Measurements from ENCODE around the gene RNF146. TPM values are rescaled to one million over a fixed set of nuclear protein-coding genes. Genes with fewer than 3 reads are reported as not detected.

The RNF146 gene
- total and polyA plus RNA-seq, 9 of the 15 experiments (the other 6 are each of a cell fraction or from before 2014, with no cell fraction given): 8.4 to 30.5 (median 17.5) TPM

DNA sequence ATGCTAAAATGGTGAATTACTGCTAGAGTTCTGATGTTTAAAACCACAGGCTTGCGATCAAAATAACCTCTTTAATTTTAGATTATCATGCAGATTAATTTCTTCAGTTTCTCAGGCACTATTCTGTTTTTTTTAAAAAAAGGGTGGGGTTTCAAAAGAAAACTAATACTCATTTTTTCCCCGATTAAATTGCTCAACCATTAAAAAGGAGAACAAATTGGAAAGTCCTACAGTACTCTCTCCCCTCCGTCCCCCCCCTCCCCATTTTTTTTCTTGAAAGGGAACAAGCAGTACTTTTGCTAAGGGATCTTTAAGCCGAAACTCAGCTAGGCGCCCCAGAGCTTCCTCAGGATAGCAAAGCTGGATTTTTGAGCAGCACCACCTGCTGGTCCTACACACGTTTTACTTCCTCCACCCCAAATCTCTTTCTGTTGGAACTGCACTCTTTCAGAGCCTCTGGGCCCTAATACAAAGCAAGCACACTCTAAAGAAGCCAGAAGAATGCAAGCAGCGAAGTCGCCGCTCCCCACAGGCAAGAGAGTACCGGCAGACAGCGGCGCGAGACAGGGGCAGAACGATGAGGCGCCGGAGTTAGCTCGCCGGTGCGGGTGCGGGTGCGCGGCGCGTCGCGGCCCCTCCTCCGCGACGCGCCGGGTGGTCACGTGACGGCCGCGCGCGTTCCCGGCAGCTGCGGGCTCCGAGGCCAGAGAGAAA, at the start of gene RNF146 (continued):
- TF ChIP-seq, protein P1, sequence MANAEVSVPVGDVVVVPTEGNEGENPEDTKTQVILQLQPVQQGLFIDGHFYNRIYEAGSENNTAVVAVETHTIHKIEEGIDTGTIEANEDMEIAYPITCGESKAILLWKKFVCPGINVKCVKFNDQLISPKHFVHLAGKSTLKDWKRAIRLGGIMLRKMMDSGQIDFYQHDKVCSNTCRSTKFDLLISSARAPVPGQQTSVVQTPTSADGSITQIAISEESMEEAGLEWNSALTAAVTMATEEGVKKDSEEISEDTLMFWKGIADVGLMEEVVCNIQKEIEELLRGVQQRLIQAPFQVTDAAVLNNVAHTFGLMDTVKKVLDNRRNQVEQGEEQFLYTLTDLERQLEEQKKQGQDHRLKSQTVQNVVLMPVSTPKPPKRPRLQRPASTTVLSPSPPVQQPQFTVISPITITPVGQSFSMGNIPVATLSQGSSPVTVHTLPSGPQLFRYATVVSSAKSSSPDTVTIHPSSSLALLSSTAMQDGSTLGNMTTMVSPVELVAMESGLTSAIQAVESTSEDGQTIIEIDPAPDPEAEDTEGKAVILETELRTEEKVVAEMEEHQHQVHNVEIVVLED (CRISPR knock-in tag; IDR thresholded peaks at IDR 0.05): peak; percentile 92
- TF ChIP-seq, protein P2, sequence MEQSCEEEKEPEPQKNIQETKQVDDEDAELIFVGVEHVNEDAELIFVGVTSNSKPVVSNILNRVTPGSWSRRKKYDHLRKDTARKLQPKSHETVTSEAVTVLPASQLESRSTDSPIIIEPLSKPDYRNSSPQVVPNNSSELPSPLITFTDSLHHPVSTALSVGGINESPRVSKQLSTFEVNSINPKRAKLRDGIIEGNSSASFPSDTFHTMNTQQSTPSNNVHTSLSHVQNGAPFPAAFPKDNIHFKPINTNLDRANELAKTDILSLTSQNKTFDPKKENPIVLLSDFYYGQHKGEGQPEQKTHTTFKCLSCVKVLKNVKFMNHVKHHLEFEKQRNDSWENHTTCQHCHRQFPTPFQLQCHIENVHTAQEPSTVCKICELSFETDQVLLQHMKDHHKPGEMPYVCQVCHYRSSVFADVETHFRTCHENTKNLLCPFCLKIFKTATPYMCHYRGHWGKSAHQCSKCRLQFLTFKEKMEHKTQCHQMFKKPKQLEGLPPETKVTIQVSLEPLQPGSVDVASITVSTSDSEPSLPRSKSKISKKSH (CRISPR knock-in tag; IDR thresholded peaks at IDR 0.05): no peak
- TF ChIP-seq, protein P3, sequence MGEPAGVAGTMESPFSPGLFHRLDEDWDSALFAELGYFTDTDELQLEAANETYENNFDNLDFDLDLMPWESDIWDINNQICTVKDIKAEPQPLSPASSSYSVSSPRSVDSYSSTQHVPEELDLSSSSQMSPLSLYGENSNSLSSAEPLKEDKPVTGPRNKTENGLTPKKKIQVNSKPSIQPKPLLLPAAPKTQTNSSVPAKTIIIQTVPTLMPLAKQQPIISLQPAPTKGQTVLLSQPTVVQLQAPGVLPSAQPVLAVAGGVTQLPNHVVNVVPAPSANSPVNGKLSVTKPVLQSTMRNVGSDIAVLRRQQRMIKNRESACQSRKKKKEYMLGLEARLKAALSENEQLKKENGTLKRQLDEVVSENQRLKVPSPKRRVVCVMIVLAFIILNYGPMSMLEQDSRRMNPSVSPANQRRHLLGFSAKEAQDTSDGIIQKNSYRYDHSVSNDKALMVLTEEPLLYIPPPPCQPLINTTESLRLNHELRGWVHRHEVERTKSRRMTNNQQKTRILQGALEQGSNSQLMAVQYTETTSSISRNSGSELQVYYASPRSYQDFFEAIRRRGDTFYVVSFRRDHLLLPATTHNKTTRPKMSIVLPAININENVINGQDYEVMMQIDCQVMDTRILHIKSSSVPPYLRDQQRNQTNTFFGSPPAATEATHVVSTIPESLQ (CRISPR knock-in tag; IDR thresholded peaks at IDR 0.05): no peak; the same call in 1 of the 2 replicates
- TF ChIP-seq NR3C1 (CRISPR knock-in tag; IDR thresholded peaks at IDR 0.05) (no peak), HIVEP1 (CRISPR knock-in tag; IDR thresholded peaks at IDR 0.05) (no peak), ZNF324 (CRISPR knock-in tag; IDR thresholded peaks at IDR 0.05) (no peak), ZNF316 (IDR thresholded peaks at IDR 0.05) (no peak), PTTG1 (tag; IDR thresholded peaks at IDR 0.05; ENCODE audit: low read depth) (no peak), KAT2B (IDR thresholded peaks at IDR 0.05; ENCODE audit: low read depth, low read length) (no peak), ZNF75A (CRISPR knock-in tag; IDR thresholded peaks at IDR 0.05) (no peak), ELF4 (CRISPR knock-in tag; IDR thresholded peaks at IDR 0.05) (no peak), TEAD2 (tag; IDR thresholded peaks at IDR 0.05) (no peak)
- TF ChIP-seq, protein P4, sequence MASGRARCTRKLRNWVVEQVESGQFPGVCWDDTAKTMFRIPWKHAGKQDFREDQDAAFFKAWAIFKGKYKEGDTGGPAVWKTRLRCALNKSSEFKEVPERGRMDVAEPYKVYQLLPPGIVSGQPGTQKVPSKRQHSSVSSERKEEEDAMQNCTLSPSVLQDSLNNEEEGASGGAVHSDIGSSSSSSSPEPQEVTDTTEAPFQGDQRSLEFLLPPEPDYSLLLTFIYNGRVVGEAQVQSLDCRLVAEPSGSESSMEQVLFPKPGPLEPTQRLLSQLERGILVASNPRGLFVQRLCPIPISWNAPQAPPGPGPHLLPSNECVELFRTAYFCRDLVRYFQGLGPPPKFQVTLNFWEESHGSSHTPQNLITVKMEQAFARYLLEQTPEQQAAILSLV (tag; IDR thresholded peaks at IDR 0.05): no peak
- TF ChIP-seq, protein P5, sequence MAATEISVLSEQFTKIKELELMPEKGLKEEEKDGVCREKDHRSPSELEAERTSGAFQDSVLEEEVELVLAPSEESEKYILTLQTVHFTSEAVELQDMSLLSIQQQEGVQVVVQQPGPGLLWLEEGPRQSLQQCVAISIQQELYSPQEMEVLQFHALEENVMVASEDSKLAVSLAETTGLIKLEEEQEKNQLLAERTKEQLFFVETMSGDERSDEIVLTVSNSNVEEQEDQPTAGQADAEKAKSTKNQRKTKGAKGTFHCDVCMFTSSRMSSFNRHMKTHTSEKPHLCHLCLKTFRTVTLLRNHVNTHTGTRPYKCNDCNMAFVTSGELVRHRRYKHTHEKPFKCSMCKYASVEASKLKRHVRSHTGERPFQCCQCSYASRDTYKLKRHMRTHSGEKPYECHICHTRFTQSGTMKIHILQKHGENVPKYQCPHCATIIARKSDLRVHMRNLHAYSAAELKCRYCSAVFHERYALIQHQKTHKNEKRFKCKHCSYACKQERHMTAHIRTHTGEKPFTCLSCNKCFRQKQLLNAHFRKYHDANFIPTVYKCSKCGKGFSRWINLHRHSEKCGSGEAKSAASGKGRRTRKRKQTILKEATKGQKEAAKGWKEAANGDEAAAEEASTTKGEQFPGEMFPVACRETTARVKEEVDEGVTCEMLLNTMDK (IDR thresholded peaks at IDR 0.05; ENCODE audit: borderline replicate concordance, insufficient read depth, low read depth, low read length, poor library complexity, severe bottlenecking): peak; percentile 60
- TF ChIP-seq, protein P6, sequence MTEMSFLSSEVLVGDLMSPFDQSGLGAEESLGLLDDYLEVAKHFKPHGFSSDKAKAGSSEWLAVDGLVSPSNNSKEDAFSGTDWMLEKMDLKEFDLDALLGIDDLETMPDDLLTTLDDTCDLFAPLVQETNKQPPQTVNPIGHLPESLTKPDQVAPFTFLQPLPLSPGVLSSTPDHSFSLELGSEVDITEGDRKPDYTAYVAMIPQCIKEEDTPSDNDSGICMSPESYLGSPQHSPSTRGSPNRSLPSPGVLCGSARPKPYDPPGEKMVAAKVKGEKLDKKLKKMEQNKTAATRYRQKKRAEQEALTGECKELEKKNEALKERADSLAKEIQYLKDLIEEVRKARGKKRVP (CRISPR knock-in tag; IDR thresholded peaks at IDR 0.05): no peak
- TF ChIP-seq, protein P7, sequence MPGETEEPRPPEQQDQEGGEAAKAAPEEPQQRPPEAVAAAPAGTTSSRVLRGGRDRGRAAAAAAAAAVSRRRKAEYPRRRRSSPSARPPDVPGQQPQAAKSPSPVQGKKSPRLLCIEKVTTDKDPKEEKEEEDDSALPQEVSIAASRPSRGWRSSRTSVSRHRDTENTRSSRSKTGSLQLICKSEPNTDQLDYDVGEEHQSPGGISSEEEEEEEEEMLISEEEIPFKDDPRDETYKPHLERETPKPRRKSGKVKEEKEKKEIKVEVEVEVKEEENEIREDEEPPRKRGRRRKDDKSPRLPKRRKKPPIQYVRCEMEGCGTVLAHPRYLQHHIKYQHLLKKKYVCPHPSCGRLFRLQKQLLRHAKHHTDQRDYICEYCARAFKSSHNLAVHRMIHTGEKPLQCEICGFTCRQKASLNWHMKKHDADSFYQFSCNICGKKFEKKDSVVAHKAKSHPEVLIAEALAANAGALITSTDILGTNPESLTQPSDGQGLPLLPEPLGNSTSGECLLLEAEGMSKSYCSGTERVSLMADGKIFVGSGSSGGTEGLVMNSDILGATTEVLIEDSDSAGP (CRISPR knock-in tag; IDR thresholded peaks at IDR 0.05): no peak
